GM21381 (cell line): ENCODE measurements around the gene CCDC12.

Experiments used
- ATAC-seq: cut with Tn5 transposase; IDR thresholded peaks from one replicate; pipeline ENCODE4 v1.9.1; 2021; ENCODE audit warnings: mild to moderate bottlenecking, moderate library complexity; ENCODE audit not compliant: unreplicated experiment

Gene CCDC12

GRCh38 chr3:46882377-46883053 lies 94.0 kb downstream of the CCDC12 start:
- ATAC-seq = no peak

- no peak for ATAC-seq
Measured at GRCh38 chr3:46881596-46882376, 94.8 kb downstream of the CCDC12 start.

GRCh38 chr3:46880884-46881595 lies 95.5 kb downstream of the CCDC12 start:
- ATAC-seq = no peak

GRCh38 chr3:46878781-46879436 lies 97.6 kb downstream of the CCDC12 start:
- no peak for ATAC-seq

GRCh38 chr3:46877406-46878125 lies 99.0 kb downstream of the CCDC12 start, which contains the start of gene PTH1R:
Gene PTH1R (plus strand): TSS chr3:46877721. CDS start chr3:46883560, 5,839 bp downstream.
- ATAC-seq = no peak

GRCh38 chr3:46876313-46877300 lies 99.9 kb downstream of the CCDC12 start:
- no peak for ATAC-seq

- ATAC-seq = no peak
Measured at GRCh38 chr3:46875560-46875959, 101.0 kb downstream of the CCDC12 start.

GRCh38 chr3:46874430-46874829 lies 102.1 kb downstream of the CCDC12 start:
- no peak for ATAC-seq

- ATAC-seq = no peak
Measured at GRCh38 chr3:46873521-46873920, 103.0 kb downstream of the CCDC12 start.
